T-cell (primary cell): ENCODE measurements around the gene MYADM. TPM values are rescaled to one million over a fixed set of nuclear protein-coding genes. Genes with fewer than 3 reads are reported as not detected.

ENCODE experiments used
- ATAC-seq, 4 experiments: fragments of 200-7000 bp in 3 of 4; fragments of 150-1000 bp in 1 of 4; cut with Tn5 transposase; replicated peaks in 1 of 4; 1 replicate in 3 of 4; 2 replicates in 1 of 4; pipeline ENCODE4 v1.10.0; 2021; ENCODE audit warnings: moderate library complexity in 3 of 4, mild to moderate bottlenecking in 2 of 4, moderate number of reproducible peaks in 1 of 4
- CTCF ChIA-PET, 2 donors: fragments of 300-600 bp; sonication (Branson Sonifier 250); formaldehyde crosslinking; loops; one replicate each; lab custom pipeline; 2022; ENCODE audit warnings: antibody characterized with exemption in 2 of 2; lab: Charles Lee
- POLR2A ChIA-PET, 2 donors: fragments of 300-600 bp; sonication (Branson Sonifier 250); formaldehyde crosslinking; loops; one replicate each; lab custom pipeline; 2022; ENCODE audit warnings: antibody characterized with exemption in 2 of 2; lab: Charles Lee
- DNase-seq, 35 experiments: peaks; one replicate each; pipeline versions ENCODE4 v3.0.0 to v3.0.0-alpha.2; 2013 to 2023
- H3K27ac ChIP-seq: one replicate; pipeline ENCODE4 v1.5.1; 2013; ENCODE audit warnings: low read length
- H3K27me3 ChIP-seq, 2 experiments: replicated peaks in 1 of 2; 1 replicate in 1 of 2; 2 replicates in 1 of 2; pipeline versions ENCODE4 v1.6.1 to v1.7.0; 2013; ENCODE audit warnings: low read length in 1 of 2, mixed read lengths in 1 of 2; ENCODE audit not compliant: control insufficient read depth in 2 of 2, insufficient read depth in 2 of 2; ENCODE audit errors: extremely low read depth in 1 of 2
- H3K36me3 ChIP-seq, 2 donors: 1 replicate in 1 of 2; 2 replicates in 1 of 2; pipeline versions ENCODE4 v1.6.1 to v1.7.0; 2013; ENCODE audit warnings: low read length in 1 of 2; ENCODE audit not compliant: control insufficient read depth in 2 of 2, insufficient read depth in 1 of 2; ENCODE audit errors: extremely low read depth in 1 of 2
- H3K4me1 ChIP-seq, 2 experiments: 1 replicate in 1 of 2; 2 replicates in 1 of 2; pipeline versions ENCODE4 v1.6.1 to v1.7.0; 2013; ENCODE audit warnings: low read length in 2 of 2, mixed read lengths in 1 of 2; ENCODE audit not compliant: insufficient read depth in 2 of 2, control insufficient read depth in 1 of 2; ENCODE audit errors: extremely low read depth in 1 of 2
- H3K4me3 ChIP-seq, 2 donors: 1 replicate in 1 of 2; 2 replicates in 1 of 2; pipeline versions ENCODE4 v1.5.1 to v1.7.0; 2013; ENCODE audit warnings: mild to moderate bottlenecking in 2 of 2, low read length in 1 of 2, moderate library complexity in 1 of 2; ENCODE audit not compliant: control insufficient read depth in 1 of 2; ENCODE audit errors: extremely low read depth in 1 of 2
- H3K9me3 ChIP-seq: 2 replicates; pipeline ENCODE4 v1.7.0; 2013
- H3K27ac Mint-ChIP-seq, 2 donors: one replicate each; pipeline ENCODE4 v1.8.0; 2020 to 2021; ENCODE audit warnings: mild to moderate bottlenecking in 2 of 2, mixed read lengths in 2 of 2
- H3K27me3 Mint-ChIP-seq, 2 donors: one replicate each; pipeline ENCODE4 v1.8.0; 2021 to 2022; ENCODE audit warnings: mixed read lengths in 2 of 2
- H3K36me3 Mint-ChIP-seq: one replicate; pipeline ENCODE4 v1.8.0; 2021; ENCODE audit warnings: mixed read lengths
- H3K4me1 Mint-ChIP-seq, 3 donors: one replicate each; pipeline ENCODE4 v1.8.0; 2020 to 2022; ENCODE audit warnings: mixed read lengths in 3 of 3, mild to moderate bottlenecking in 1 of 3
- H3K4me3 Mint-ChIP-seq, 3 donors: one replicate each; pipeline ENCODE4 v1.8.0; 2020 to 2022; ENCODE audit warnings: mild to moderate bottlenecking in 3 of 3, mixed read lengths in 3 of 3, moderate library complexity in 3 of 3
- H3K9me3 Mint-ChIP-seq, 3 donors: one replicate each; pipeline ENCODE4 v1.8.0; 2020 to 2022; ENCODE audit warnings: mixed read lengths in 3 of 3
- WGBS: methylation state at CpG from one replicate; pipeline ENCODE4 v1.1.5; 2013; ENCODE audit warnings: missing lambda C conversion rate; ENCODE audit not compliant: insufficient coverage; 5-methylcytosine and 5-hydroxymethylcytosine counted together
- total RNA-seq, 35 experiments: library from RNA in 6 of 35; stranded (reverse) in 6 of 35; fragments of 120-200 nt in 1 of 35; gene quantifications; one replicate each; pipeline versions ENCODE4 v1.2.1 to v1.2.4 and lab custom pipeline; 2013 to 2026

Gene MYADM
- total RNA-seq, 5 donors from 2014 or later (not counting 1 experiment from before 2014, with no cell fraction given) = 49.9 to 335 (median 70.9) TPM

DNA sequence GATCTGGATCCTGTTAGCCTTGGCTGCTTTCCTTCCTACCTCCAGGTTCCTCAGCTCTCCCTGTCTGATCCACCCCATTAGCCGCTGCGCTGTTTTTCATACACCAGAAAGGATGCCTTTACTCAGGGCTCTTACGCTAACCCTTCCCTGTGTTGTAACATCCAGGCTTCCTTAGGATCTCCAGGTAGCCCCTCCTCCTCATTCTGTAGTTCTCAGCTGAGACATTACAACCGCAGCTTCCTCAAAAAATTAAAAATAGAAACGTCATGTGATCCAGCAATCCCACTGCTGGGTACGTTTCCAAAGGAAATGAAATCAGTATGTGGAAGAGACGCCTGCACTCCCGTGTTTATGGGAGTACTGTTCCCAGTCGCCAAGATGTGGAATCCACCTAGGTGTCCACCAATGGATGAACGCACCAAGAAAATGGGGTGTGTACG is 18.4 kb upstream of the MYADM start:
- no peak overlapping the region for H3K4me3 Mint-ChIP-seq

DNA sequence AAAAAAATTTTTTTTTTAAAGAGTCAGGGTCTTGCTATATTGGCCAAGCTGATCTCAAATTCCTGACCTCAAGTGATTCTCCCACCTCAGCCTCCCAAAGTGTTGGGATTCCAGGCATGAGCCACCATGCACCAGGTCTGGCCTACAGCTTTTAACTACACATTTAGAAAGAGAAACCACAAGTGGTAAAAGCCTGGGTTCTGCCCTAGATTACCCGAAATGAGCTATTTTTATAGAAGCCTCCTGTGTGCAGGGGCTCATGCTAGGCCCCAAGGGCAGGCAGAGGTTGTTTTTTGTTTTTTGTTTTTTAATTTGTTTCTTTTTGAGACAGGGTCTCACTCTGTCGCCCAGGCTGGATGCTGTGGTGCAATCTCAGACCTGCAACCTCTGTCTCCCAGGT is 14.0 kb upstream of the MYADM start:
- ChIA-PET POLR2A (no interaction called here), CTCF (interaction anchor here in 1 of 2 donors (0.6 to 1.3 kb wide), 3 partner anchors 12 to 357 kb away, joined by 3 to 6 read pairs (median 4); partner anchors contain the start of gene PRKCG)
- Mint-ChIP-seq H3K4me3 (no peak overlapping the region), H3K36me3 (no peaks in the 10 kb centered on the region), H3K9me3 (no peaks in the 10 kb centered on the region), H3K4me1 (peaks cover 6 to 10% (median 7%) of the 10 kb centered on the region in 3 donors), H3K27ac (no peak overlapping the region), H3K27me3 (peaks cover 22 to 34% of the 10 kb centered on the region in 2 donors)
- H3K4me3 ChIP-seq = no peak overlapping the region
- H3K27me3 ChIP-seq = peaks cover 2 to 43% of the 10 kb centered on the region in 2 experiments
- H3K9me3 ChIP-seq = no peaks in the 10 kb centered on the region
- no peak overlapping the region for H3K27ac ChIP-seq
- ATAC-seq = no peak
- DNase-seq = no peak
- WGBS = 43% methylated on average over 2 of the region's 2 CpGs
- H3K4me1 ChIP-seq = peaks cover 3 to 5% of the 10 kb centered on the region in 2 experiments
- H3K36me3 ChIP-seq = no peaks in the 10 kb centered on the region

More for the DNA sequence above, 18.4 kb upstream of the MYADM start:
- Histone ChIP-seq H3K36me3 (no peaks in the 10 kb centered on the region), H3K27me3 (peaks cover 2 to 58% of the 10 kb centered on the region in 2 experiments), H3K4me3 (no peak overlapping the region), H3K4me1 (peaks cover 3 to 5% of the 10 kb centered on the region in 2 experiments), H3K27ac (no peak overlapping the region), H3K9me3 (no peaks in the 10 kb centered on the region)
- Mint-ChIP-seq H3K27me3 (peaks cover 35 to 43% of the 10 kb centered on the region in 2 donors), H3K36me3 (no peaks in the 10 kb centered on the region), H3K4me1 (peaks cover 6 to 8% (median 7%) of the 10 kb centered on the region in 3 donors), H3K27ac (no peak overlapping the region), H3K9me3 (no peaks in the 10 kb centered on the region)
- DNase-seq (no peak), ATAC-seq (no peak)
- ChIA-PET CTCF (interaction anchor here in 1 of 2 donors (0.6 to 0.9 kb wide), 2 partner anchors 50 to 242 kb away, joined by 3 to 6 read pairs; no protein-coding TSS in a partner anchor), POLR2A (no interaction called here)
- WGBS = 63% methylated on average over 6 of the region's 11 CpGs

DNA sequence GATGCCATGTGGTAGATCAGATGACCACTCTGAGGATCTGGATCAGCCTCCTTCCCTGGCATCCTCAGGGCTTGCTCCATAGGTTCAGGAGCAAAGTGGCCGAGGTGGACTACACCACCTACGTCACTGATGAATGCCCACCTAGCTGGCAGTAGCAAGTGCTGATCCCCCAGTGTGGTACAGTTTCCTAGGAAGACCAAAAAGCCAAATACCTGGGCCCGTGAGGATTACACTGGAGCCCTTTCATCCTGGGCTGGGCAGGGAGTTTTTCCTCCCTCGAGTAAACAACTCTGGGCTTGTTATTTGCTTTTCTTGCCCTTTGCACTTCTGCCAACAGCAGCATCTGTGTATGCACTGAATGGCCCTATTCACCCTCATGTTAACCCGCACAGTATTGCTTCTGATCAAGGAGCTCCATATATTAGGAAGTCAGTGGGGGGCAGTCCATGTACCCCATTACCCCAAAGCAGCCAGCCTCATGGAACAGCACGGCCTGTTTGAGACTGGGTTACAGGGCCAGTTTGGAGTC is 3.3 kb upstream of the MYADM start:
- H3K4me1 ChIP-seq = peaks cover 10 to 35% of the 10 kb centered on the region in 2 experiments
- ChIA-PET POLR2A (no interaction called here), CTCF (no interaction called here)
- Mint-ChIP-seq H3K27me3 (no peaks in the 10 kb centered on the region), H3K27ac (no peak overlapping the region), H3K36me3 (no peaks in the 10 kb centered on the region), H3K4me3 (no peak overlapping the region), H3K4me1 (peaks cover 19 to 26% (median 25%) of the 10 kb centered on the region in 3 donors), H3K9me3 (no peaks in the 10 kb centered on the region)
- H3K9me3 ChIP-seq = no peaks in the 10 kb centered on the region
- no peak overlapping the region for H3K4me3 ChIP-seq
- H3K36me3 ChIP-seq = no peaks in the 10 kb centered on the region
- WGBS = 92% methylated on average over 4 of the region's 6 CpGs
- DNase-seq (no peak), ATAC-seq (no peak)
- no peak overlapping the region for H3K27ac ChIP-seq
- peaks cover 0 to 3% of the 10 kb centered on the region in 2 experiments for H3K27me3 ChIP-seq

DNA sequence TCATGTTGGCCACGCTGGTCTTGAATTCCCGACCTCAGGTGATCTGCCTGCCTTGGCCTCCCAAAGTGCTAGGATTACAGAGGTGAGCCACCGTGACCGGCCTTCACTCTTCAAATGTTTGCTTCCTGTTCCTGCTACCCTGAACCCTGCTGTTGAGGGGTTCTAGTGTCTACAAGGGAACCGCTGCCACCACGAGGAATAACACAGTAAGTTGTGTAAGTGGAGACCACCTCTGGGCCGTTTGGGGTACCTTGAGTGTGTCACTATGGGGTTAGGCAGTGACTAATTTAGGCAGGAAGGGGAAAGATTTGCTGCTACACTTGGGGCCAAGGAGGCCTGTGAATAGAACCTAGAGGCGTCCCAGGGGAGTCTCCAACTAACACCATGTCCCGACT is 2.2 kb upstream of the MYADM start:
- peak overlapping the region; percentile 99 for H3K27ac ChIP-seq
- Mint-ChIP-seq H3K9me3 (no peaks in the 10 kb centered on the region), H3K27ac (peak overlapping the region; percentile 81 to 97), H3K36me3 (no peaks in the 10 kb centered on the region), H3K4me1 (peaks cover 23 to 30% (median 29%) of the 10 kb centered on the region in 3 donors), H3K27me3 (no peaks in the 10 kb centered on the region), H3K4me3 (peak overlapping the region; percentile 81 to 99 (median 96))
- peaks cover under 1 to 2% of the 10 kb centered on the region in 2 donors for H3K36me3 ChIP-seq
- H3K9me3 ChIP-seq = no peaks in the 10 kb centered on the region
- H3K4me3 ChIP-seq = peak overlapping the region in 1 of 2 donors; percentile 75
- DNase-seq = no peak
- 57% methylated on average over 4 of the region's 9 CpGs for WGBS
- peaks cover 0 to 3% of the 10 kb centered on the region in 2 experiments for H3K27me3 ChIP-seq
- CTCF ChIA-PET = interaction anchor here in 1 of 2 donors (0.5 to 1.2 kb wide), 2 partner anchors 12 to 406 kb away, joined by 3 to 6 read pairs; no protein-coding TSS in a partner anchor
- peaks cover 13 to 44% of the 10 kb centered on the region in 2 experiments for H3K4me1 ChIP-seq
- POLR2A ChIA-PET = no interaction called here
- ATAC-seq = no peak

DNA sequence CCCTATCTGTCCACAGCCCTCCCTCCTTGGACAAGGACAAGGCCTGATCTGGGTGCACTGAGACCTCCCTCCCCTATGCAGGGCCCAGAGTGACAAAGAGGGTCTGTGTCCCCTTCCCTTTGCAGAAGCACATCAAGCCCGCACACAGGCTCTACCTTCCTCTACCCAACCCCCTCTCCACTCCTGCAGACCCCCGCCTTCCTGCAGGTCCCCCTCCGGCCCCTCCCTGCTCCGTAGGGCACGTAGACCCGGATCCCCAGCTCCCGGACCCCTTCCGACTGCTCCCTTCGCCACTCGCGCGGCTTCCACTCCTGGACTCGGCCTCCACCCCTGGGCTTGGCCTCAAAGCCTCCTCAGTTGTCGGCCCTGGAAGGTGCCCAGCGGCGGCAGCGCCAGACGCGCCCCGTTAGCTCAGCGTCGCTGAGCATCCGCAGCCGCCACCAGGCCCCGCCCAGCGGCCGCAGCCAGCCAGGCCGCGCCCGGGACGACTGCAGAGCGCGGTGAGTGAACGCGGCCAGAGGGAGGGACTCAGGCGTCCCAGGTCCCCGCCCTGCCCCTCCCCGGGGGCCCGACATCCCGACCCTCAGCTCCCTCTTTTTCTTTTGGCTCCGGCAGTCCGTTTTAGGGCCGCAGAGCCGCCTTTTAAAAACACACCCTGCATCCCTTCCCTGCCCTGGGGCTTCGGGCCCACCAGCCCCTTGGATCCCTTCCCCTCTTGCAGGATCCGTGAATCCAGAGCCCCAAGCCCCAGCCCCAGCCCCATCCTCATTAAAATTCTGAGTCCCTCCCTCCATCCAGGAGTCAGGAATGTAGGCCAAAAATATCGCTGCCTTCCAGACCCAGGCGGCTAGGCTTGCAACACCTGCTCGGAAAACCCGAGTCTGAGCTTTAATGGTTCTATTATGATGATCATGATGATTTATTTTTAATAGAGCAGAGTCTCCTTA is 1.5 kb upstream of the MYADM start:
- H3K36me3 Mint-ChIP-seq = peaks cover 2% of the 10 kb centered on the region
- H3K27ac Mint-ChIP-seq = peak overlapping the region; percentile 95 to 97
- DNase-seq = peak in 29 of 35 experiments; percentile 36 to 89 (median 53)
- H3K4me3 Mint-ChIP-seq = peak overlapping the region; percentile 96 to 99 (median 96)
- H3K27ac ChIP-seq = peak overlapping the region; percentile 99
- H3K9me3 Mint-ChIP-seq = no peaks in the 10 kb centered on the region
- peaks cover 30 to 37% (median 36%) of the 10 kb centered on the region in 3 donors for H3K4me1 Mint-ChIP-seq
- H3K27me3 Mint-ChIP-seq = no peaks in the 10 kb centered on the region
- H3K36me3 ChIP-seq = peaks cover 4 to 6% of the 10 kb centered on the region in 2 donors
- ATAC-seq = peak; percentile 8 to 37 (median 18)
- H3K9me3 ChIP-seq = no peaks in the 10 kb centered on the region
- WGBS = 3% methylated on average over 46 of the region's 50 CpGs
- peak overlapping the region; percentile 59 to 75 for H3K4me3 ChIP-seq
- CTCF ChIA-PET = interaction anchor here in 1 of 2 donors (0.5 to 1.7 kb wide), 3 partner anchors 13 to 406 kb away, joined by 3 to 6 read pairs (median 4); partner anchors contain the start of gene PRKCG
- H3K27me3 ChIP-seq = peaks cover 0 to 3% of the 10 kb centered on the region in 2 experiments
- POLR2A ChIA-PET = interaction anchor here in 1 of 2 donors (0.6 to 1.7 kb wide), 2 partner anchors 14 to 1801 kb away, joined by 3 to 6 read pairs; no protein-coding TSS in a partner anchor
- H3K4me1 ChIP-seq = peaks cover 15 to 51% of the 10 kb centered on the region in 2 experiments
